ENCODE results near the gene CERK. TPM values are rescaled to one million over a fixed set of nuclear protein-coding genes. Genes with fewer than 3 reads are reported as not detected.

The CERK gene
- total and polyA plus RNA-seq, 2 of the 13 experiments (the other 11 are each of a cell fraction or from before 2014, with no cell fraction given): 40.3 to 41.9 TPM

GRCh38 chr22:46762238-46763050, 24.4 kb upstream of the CERK start, which contains the start of gene TBC1D22A (continued):
- TF ChIP-seq SRF (IDR thresholded peaks at IDR 0.05; ENCODE audit: low read depth, low read length) (peak; percentile 62), BATF2 (CRISPR knock-in tag; IDR thresholded peaks at IDR 0.05) (peak; percentile 80), ZUFSP (CRISPR knock-in tag; IDR thresholded peaks at IDR 0.05; ENCODE audit: borderline replicate concordance) (no peak), TFDP2 (CRISPR knock-in tag; IDR thresholded peaks at IDR 0.05) (peak; percentile 76), NR0B2 (CRISPR knock-in tag; IDR thresholded peaks at IDR 0.05) (no peak; the same call in 1 of the 2 replicates), PATZ1 (CRISPR knock-in tag; IDR thresholded peaks at IDR 0.05) (peak; percentile 54; the same call in 1 of the 2 replicates), FOXP1 (IDR thresholded peaks at IDR 0.05) (no peak), FOXP1 (CRISPR knock-in tag; IDR thresholded peaks at IDR 0.05) (0 out of 2 replicates have a peak, but pooled peaks have one; percentile 49), ZNF12 (CRISPR knock-in tag; IDR thresholded peaks at IDR 0.05) (no peak), ZNF556 (CRISPR knock-in tag; IDR thresholded peaks at IDR 0.05; ENCODE audit: borderline replicate concordance) (0 out of 2 replicates have a peak, but pooled peaks have one; percentile 60), ZBTB40 (IDR thresholded peaks at IDR 0.05) (peak; percentile 86), ZBTB40 (CRISPR knock-in tag; IDR thresholded peaks at IDR 0.05) (peak; percentile 35; the same call in 1 of the 2 replicates), ZFP36L1 (CRISPR knock-in tag; IDR thresholded peaks at IDR 0.05) (no peak; the same call in 1 of the 2 replicates)

All from HepG2 (cell line).